Brain microvascular endothelial cell (primary cell): ENCODE measurements around the gene NWD2.

ENCODE experiments used
- DNase-seq: peaks from one replicate; pipeline ENCODE4 v3.0.0-alpha.2; 2020
- H3K27ac ChIP-seq: fragments of 250-450 bp; sonication (Bioruptor Pico); 2 replicates; pipeline ENCODE4 v1.5.1; 2020; ENCODE audit warnings: mild to moderate bottlenecking, moderate library complexity
- H3K27me3 ChIP-seq: fragments of 250-450 bp; sonication (Bioruptor Pico); replicated peaks from 2 replicates; pipeline ENCODE4 v1.5.1; 2020; ENCODE audit warnings: mild to moderate bottlenecking
- H3K36me3 ChIP-seq: fragments of 250-450 bp; sonication (Bioruptor Pico); replicated peaks from 2 replicates; pipeline ENCODE4 v1.5.1; 2020; ENCODE audit warnings: mild to moderate bottlenecking
- H3K4me3 ChIP-seq: 2 replicates; pipeline ENCODE4 v1.5.1; 2011; ENCODE audit warnings: low read depth, mild to moderate bottlenecking, control low read depth, low read length, moderate library complexity
- in situ Hi-C: cut with HindIII; loops from 2 replicates; pipeline ENCODE4 v1.10.0; 2017; ENCODE audit warnings: low sequenced_read_pairs, low pct_ligation_motif_present
- TF ChIP-seq, protein P1 (sequence below): IDR thresholded peaks from 2 replicates; pipeline ENCODE4 v1.5.1; 2011; ENCODE audit warnings: low read depth, mild to moderate bottlenecking, moderate library complexity, low read length, control low read depth, inconsistent platforms; ENCODE audit errors: missing control alignments

The NWD2 gene

DNA sequence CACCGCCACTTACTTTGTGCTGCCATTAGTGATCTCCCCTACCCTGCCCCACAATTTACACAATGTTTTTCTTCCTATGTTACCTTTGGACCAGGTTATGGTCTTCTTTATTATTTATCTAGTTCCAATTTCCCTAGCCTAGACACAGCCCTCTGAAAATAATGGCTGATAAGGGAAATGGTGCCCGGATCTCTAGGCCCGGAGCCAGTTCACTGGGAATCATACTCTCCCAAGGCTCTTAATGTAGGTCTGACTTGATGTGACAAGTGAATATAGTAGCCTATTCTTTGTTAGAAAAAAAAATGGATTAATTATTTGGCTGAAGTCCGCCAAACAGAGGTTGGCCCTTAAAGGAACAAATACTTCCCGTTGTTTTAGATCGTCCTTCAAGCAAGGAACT, 233.6 kb downstream of the NWD2 start:
- no peak overlapping the region for H3K27ac ChIP-seq
- TF ChIP-seq, protein P1, sequence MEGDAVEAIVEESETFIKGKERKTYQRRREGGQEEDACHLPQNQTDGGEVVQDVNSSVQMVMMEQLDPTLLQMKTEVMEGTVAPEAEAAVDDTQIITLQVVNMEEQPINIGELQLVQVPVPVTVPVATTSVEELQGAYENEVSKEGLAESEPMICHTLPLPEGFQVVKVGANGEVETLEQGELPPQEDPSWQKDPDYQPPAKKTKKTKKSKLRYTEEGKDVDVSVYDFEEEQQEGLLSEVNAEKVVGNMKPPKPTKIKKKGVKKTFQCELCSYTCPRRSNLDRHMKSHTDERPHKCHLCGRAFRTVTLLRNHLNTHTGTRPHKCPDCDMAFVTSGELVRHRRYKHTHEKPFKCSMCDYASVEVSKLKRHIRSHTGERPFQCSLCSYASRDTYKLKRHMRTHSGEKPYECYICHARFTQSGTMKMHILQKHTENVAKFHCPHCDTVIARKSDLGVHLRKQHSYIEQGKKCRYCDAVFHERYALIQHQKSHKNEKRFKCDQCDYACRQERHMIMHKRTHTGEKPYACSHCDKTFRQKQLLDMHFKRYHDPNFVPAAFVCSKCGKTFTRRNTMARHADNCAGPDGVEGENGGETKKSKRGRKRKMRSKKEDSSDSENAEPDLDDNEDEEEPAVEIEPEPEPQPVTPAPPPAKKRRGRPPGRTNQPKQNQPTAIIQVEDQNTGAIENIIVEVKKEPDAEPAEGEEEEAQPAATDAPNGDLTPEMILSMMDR: no peak
- in situ Hi-C loops: no loop called here

DNA sequence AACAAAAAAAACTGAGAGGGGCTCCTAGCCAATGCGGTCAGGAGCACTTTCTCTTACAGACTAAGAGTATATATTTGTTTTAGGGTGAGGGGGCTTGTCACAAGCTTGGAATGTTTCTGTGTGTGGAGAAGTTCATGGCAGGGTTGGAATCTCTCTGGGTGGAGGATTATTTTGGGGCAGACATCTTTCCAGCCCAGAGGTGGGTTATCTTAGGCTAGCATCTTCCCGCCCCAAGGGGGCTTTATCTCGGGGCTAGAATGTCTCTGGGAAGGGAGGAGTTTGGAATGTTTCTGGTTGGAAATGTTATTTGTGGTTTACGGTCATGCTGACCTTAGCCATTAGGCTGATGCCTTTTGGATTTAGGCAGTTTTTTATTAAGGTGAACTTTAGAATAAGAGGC, 236.0 kb downstream of the NWD2 start:
- DNase-seq: no peak
- in situ Hi-C loops: no loop called here
- no peak overlapping the region for H3K4me3 ChIP-seq
- no peaks in the 10 kb centered on the region for H3K27me3 ChIP-seq
- TF ChIP-seq, protein P1: no peak
- H3K36me3 ChIP-seq: no peaks in the 10 kb centered on the region
- no peak overlapping the region for H3K27ac ChIP-seq

More for the DNA sequence above, 233.6 kb downstream of the NWD2 start:
- Histone ChIP-seq H3K36me3 (no peaks in the 10 kb centered on the region), H3K4me3 (no peak overlapping the region), H3K27me3 (no peaks in the 10 kb centered on the region)
- DNase-seq: no peak

DNA sequence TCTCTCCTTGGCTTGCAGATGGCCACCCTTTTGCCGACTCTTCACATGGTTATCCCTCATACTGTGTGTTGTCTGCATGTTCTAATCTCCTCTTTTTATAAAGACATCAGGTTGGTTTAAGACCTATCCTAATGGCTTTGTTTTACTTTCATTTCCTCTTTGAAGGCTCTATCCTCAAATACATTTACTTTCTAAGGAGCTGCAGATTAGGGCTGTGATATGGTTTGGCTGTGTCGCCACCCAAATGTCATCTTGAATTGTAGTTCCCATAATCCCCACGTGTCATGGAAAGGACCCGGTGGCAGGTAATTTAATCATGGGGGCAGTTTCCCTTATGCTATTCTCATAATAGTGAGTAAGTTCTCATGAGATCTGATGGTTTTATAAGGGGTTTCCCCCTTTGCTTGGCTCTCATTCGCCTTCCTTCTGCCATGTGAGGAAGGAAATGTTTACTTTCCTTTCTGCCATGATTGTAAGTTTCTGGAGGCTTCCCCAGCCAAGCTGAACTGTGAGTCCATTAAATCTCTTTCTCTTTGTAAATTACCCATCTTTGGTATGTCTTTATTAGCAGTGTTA, 237.1 kb downstream of the NWD2 start:
- no peak overlapping the region for H3K27ac ChIP-seq
- H3K4me3 ChIP-seq: no peak overlapping the region
- in situ Hi-C loops: no loop called here
- H3K27me3 ChIP-seq: no peaks in the 10 kb centered on the region
- no peak for DNase-seq
- no peaks in the 10 kb centered on the region for H3K36me3 ChIP-seq
- TF ChIP-seq, protein P1: no peak

DNA sequence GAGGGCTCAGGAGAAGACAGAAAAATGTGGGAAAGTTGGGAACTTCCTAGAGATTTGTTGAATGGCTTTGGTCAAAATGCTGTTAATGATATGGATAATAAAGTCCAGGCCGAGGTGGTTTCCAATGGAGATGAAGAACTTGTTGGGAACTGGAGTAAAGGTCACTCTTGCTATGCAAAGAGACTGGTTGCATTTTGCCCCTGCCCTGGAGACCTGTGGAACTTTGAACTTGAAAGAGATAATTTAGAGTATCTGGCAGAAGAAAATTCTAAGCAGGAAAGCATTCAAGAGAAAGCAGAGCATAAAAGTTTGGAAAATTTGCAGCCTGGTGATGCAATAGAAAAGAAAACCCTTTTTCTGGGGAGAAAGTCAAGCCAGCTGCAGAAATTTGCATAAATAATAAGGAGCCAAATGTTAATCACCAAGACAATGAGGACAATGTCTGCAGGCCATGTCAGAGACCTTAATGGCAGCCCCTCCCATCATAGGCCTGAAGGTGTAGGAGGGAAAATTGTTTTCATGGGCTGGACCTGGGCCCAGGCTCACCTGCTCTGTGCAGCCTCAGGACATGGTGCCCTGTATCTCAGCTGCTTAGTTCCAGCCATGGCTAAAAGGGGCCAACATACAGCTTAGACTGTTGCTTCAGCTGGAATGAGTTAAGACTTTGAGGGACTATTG, 237.8 kb downstream of the NWD2 start:
- Histone ChIP-seq H3K36me3 (no peaks in the 10 kb centered on the region), H3K27ac (no peak overlapping the region), H3K4me3 (no peak overlapping the region), H3K27me3 (no peaks in the 10 kb centered on the region)
- DNase-seq: no peak
- in situ Hi-C loops: no loop called here
- TF ChIP-seq, protein P1: no peak

DNA sequence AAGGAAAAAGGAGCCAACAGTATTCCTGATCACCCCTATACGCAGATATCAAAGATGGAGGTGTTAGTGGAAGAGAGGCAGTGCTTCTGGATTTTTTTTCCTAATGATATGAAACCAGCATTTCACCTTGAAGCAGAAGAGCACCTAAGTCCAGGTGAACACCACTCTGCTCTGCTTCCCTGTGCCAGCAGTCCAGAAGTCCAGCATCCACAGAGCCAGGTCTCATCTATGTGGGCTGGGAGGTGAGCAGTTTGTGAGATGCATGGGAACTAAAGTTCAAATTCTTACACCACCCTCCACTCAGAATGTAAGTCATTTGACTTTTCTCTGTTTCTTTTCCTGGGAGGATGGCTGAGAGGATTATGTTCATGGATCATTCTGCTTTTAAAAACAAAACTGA, 239.1 kb downstream of the NWD2 start:
- in situ Hi-C loops: no loop called here
- no peak overlapping the region for H3K4me3 ChIP-seq
- no peak overlapping the region for H3K27ac ChIP-seq
- H3K27me3 ChIP-seq: no peaks in the 10 kb centered on the region
- TF ChIP-seq, protein P1: no peak
- no peak for DNase-seq
- H3K36me3 ChIP-seq: no peaks in the 10 kb centered on the region

DNA sequence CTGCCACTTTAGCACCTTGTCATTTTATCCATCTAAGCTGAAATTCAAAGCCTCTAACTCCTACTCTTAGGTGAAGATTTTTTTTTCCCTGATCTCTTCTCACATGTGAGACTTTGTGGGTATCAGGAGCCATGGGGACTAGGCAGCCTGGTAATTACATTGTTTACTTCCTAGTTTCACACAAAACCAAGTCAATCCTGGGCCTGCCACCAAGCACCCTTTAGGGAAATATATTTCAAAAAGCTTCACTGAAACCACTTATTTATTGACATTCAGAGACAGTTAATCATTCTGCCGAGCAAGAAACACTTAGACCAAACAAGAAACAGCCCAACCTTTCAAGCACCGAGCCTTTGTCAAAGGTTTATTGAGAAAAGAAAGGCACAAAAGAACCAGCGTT, 241.6 kb downstream of the NWD2 start:
- no peaks in the 10 kb centered on the region for H3K27me3 ChIP-seq
- in situ Hi-C loops: no loop called here
- H3K27ac ChIP-seq: no peak overlapping the region

More for the DNA sequence above, 241.6 kb downstream of the NWD2 start:
- Histone ChIP-seq H3K4me3 (no peak overlapping the region), H3K36me3 (no peaks in the 10 kb centered on the region)
- no peak for DNase-seq
- TF ChIP-seq, protein P1: no peak
